Superior temporal gyrus (tissue), 1 donor: ENCODE results near the gene CBX6.
"Not testable (repeated sequence)": the region's sequence is repeated elsewhere in the genome, so short reads cannot be mapped to it uniquely, and the experiment has no call there.

ENCODE experiments used
- DNase-seq: peaks from one replicate; pipeline ENCODE4 v3.0.0-alpha.2; 2016; ENCODE audit errors: extremely low spot score

Gene CBX6

GRCh38 chr22:38861170-38861876 lies 10.7 kb downstream of the CBX6 start:
- no peak for DNase-seq

- no peak for DNase-seq
Observed at GRCh38 chr22:38860283-38861169, 11.5 kb downstream of the CBX6 start.

- no peak for DNase-seq
Observed at GRCh38 chr22:38859581-38860282, 12.3 kb downstream of the CBX6 start.

GRCh38 chr22:38858492-38858891 lies 13.5 kb downstream of the CBX6 start:
- no peak for DNase-seq

- DNase-seq = not testable (repeated sequence)
Observed at GRCh38 chr22:38854476-38854875, 17.5 kb downstream of the CBX6 start.

- not testable (repeated sequence) for DNase-seq
Observed at GRCh38 chr22:38853883-38854282, 18.1 kb downstream of the CBX6 start.

GRCh38 chr22:38853196-38853651 lies 18.8 kb downstream of the CBX6 start:
- no peak for DNase-seq

- no peak for DNase-seq
Observed at GRCh38 chr22:38852522-38852921, 19.5 kb downstream of the CBX6 start.

- DNase-seq = no peak
Observed at GRCh38 chr22:38850941-38851849, 20.8 kb downstream of the CBX6 start.

- no peak for DNase-seq
Observed at GRCh38 chr22:38850399-38850798, 21.6 kb downstream of the CBX6 start.

- DNase-seq = no peak
Observed at GRCh38 chr22:38849811-38850210, 22.2 kb downstream of the CBX6 start.

- DNase-seq = no peak
Observed at GRCh38 chr22:38846412-38846811, 25.6 kb downstream of the CBX6 start.

GRCh38 chr22:38845004-38845740 lies 26.8 kb downstream of the CBX6 start:
- no peak for DNase-seq

GRCh38 chr22:38844315-38845003 lies 27.6 kb downstream of the CBX6 start:
- DNase-seq = no peak

GRCh38 chr22:38843657-38844314 lies 28.2 kb downstream of the CBX6 start, which contains the start of gene NPTXR:
NPTXR (minus strand) TSS chr22:38844028.
- no peak for DNase-seq

GRCh38 chr22:38843201-38843656 lies 28.8 kb downstream of the CBX6 start:
- DNase-seq = peak; percentile 47

- no peak for DNase-seq
Observed at GRCh38 chr22:38842512-38843200, 29.4 kb downstream of the CBX6 start.

GRCh38 chr22:38841635-38842034 lies 30.4 kb downstream of the CBX6 start:
- DNase-seq = no peak

GRCh38 chr22:38841211-38841610 lies 30.8 kb downstream of the CBX6 start:
- no peak for DNase-seq
